ENCODE results near the gene PHF2. TPM values are rescaled to one million over a fixed set of nuclear protein-coding genes. Genes with fewer than 3 reads are reported as not detected.

The PHF2 gene
- polyA plus RNA-seq, 3 donors, result 0.40 to 16.0 (median 0.97) TPM

DNA sequence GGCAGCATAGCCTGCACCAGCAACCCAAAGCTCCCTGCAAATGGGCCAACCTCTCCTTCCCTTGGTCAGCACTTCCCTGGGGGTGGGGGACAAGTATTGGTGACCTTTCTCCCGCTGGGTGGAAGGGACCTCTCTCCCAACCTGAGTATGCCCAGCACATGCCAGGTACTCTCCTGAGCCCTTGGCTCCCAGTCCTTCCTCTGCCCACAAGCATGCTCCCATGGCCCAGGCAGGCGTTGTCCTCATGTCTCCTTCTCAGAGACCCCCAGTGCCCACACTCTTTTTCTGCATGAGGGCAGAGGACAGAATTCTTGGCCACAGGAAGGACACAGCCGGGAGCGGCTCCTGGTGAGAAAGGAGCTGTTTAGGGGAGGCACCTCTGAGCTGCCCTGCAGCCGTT is 60.3 kb downstream of the PHF2 start:
- TF ChIP-seq, protein P1, sequence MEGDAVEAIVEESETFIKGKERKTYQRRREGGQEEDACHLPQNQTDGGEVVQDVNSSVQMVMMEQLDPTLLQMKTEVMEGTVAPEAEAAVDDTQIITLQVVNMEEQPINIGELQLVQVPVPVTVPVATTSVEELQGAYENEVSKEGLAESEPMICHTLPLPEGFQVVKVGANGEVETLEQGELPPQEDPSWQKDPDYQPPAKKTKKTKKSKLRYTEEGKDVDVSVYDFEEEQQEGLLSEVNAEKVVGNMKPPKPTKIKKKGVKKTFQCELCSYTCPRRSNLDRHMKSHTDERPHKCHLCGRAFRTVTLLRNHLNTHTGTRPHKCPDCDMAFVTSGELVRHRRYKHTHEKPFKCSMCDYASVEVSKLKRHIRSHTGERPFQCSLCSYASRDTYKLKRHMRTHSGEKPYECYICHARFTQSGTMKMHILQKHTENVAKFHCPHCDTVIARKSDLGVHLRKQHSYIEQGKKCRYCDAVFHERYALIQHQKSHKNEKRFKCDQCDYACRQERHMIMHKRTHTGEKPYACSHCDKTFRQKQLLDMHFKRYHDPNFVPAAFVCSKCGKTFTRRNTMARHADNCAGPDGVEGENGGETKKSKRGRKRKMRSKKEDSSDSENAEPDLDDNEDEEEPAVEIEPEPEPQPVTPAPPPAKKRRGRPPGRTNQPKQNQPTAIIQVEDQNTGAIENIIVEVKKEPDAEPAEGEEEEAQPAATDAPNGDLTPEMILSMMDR (IDR thresholded peaks at IDR 0.05), result no peak
- Histone ChIP-seq H3K27me3 (ENCODE audit: control insufficient read depth in 2 of 2, insufficient read depth in 2 of 2, low read length in 2 of 2) (no peaks in the 10 kb centered on the region), H3K4me3 (replicated peaks in 1 of 3; ENCODE audit: low read depth in 2 of 3, low read length in 3 of 3) (no peak overlapping the region), H3K9me3 (replicated peaks in 1 of 2; ENCODE audit: control insufficient read depth in 1 of 2, insufficient read depth in 1 of 2, low read length in 2 of 2) (peaks cover 12 to 18% of the 10 kb centered on the region in 2 donors), H3K9ac (ENCODE audit: insufficient read depth, low read length, poor library complexity, severe bottlenecking) (no peak overlapping the region), H4K20me1 (ENCODE audit: insufficient read depth, low read length) (no peaks in the 10 kb centered on the region), H2AFZ (ENCODE audit: insufficient read depth, low read depth, low read length, poor library complexity, severe bottlenecking) (no peak overlapping the region), H3K79me2 (ENCODE audit: insufficient read depth, low read length) (no peaks in the 10 kb centered on the region), H3K4me1 (ENCODE audit: control insufficient read depth in 1 of 2, insufficient read depth in 2 of 2, low read length in 2 of 2) (no peaks in the 10 kb centered on the region), H3K36me3 (replicated peaks in 1 of 2; ENCODE audit: control insufficient read depth in 1 of 2, insufficient read depth in 2 of 2, low read length in 2 of 2) (peaks cover 66 to 100% of the 10 kb centered on the region in 2 donors), H3K27ac (ENCODE audit: low read depth in 1 of 2, low read length in 2 of 2) (no peak overlapping the region), H3K4me2 (replicated peaks; ENCODE audit: extremely low read depth, low read length, poor library complexity, severe bottlenecking) (no peak overlapping the region)
- no peak overlapping the region for H3K4me3 Mint-ChIP-seq
- H3K27ac Mint-ChIP-seq, result no peak overlapping the region
- intact Hi-C loops (cut with micrococcal nuclease), result no loop called here
- H3K36me3 Mint-ChIP-seq, result peaks cover 76 to 84% of the 10 kb centered on the region in 2 donors
- H3K4me1 Mint-ChIP-seq, result no peaks in the 10 kb centered on the region
- no peaks in the 10 kb centered on the region for H3K27me3 Mint-ChIP-seq (ENCODE audit: low read depth in 3 of 3)
- DNase-seq, result no peak
- peaks cover 13 to 21% (median 20%) of the 10 kb centered on the region in 7 donors for H3K9me3 Mint-ChIP-seq
- 100% methylated on average over 1 of the region's 5 CpGs for WGBS (ENCODE audit: insufficient coverage)

DNA sequence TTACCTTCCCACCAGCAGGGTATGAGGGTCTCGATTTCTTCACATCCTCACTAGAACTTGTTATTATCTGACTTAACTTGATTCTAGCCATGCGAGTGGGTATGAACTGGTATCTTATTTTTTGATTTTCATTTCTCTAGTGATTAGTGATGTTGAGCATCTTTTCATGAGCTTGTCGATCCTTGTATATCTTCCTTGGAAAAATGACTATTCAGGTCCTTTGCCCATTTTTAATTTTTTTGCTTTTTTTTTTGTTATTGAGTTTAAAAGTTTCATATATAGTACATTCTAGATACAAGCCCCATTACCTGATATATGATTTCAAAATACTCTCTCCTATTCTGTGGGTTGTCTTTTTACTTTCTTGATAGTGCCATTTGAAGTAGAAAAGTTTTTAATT is 61.5 kb downstream of the PHF2 start:
- H3K27ac Mint-ChIP-seq, result no peak overlapping the region
- H3K4me3 Mint-ChIP-seq, result no peak overlapping the region

More for the DNA sequence above, 61.5 kb downstream of the PHF2 start:
- TF ChIP-seq, protein P1 (IDR thresholded peaks at IDR 0.05), result no peak
- Histone ChIP-seq H3K36me3 (replicated peaks in 1 of 2; ENCODE audit: control insufficient read depth in 1 of 2, insufficient read depth in 2 of 2, low read length in 2 of 2) (peaks cover 58 to 100% of the 10 kb centered on the region in 2 donors), H3K27me3 (ENCODE audit: control insufficient read depth in 2 of 2, insufficient read depth in 2 of 2, low read length in 2 of 2) (no peaks in the 10 kb centered on the region), H2AFZ (ENCODE audit: insufficient read depth, low read depth, low read length, poor library complexity, severe bottlenecking) (no peak overlapping the region), H3K27ac (ENCODE audit: low read depth in 1 of 2, low read length in 2 of 2) (no peak overlapping the region), H3K9me3 (replicated peaks in 1 of 2; ENCODE audit: control insufficient read depth in 1 of 2, insufficient read depth in 1 of 2, low read length in 2 of 2) (peaks cover 12 to 18% of the 10 kb centered on the region in 2 donors), H3K79me2 (ENCODE audit: insufficient read depth, low read length) (no peaks in the 10 kb centered on the region), H3K4me3 (replicated peaks in 1 of 3; ENCODE audit: low read depth in 2 of 3, low read length in 3 of 3) (no peak overlapping the region), H4K20me1 (ENCODE audit: insufficient read depth, low read length) (no peaks in the 10 kb centered on the region), H3K9ac (ENCODE audit: insufficient read depth, low read length, poor library complexity, severe bottlenecking) (no peak overlapping the region), H3K4me1 (ENCODE audit: control insufficient read depth in 1 of 2, insufficient read depth in 2 of 2, low read length in 2 of 2) (no peaks in the 10 kb centered on the region), H3K4me2 (replicated peaks; ENCODE audit: extremely low read depth, low read length, poor library complexity, severe bottlenecking) (no peak overlapping the region)
- Mint-ChIP-seq H3K4me1 (no peaks in the 10 kb centered on the region), H3K27me3 (ENCODE audit: low read depth in 3 of 3) (no peaks in the 10 kb centered on the region), H3K36me3 (peaks cover 81 to 90% of the 10 kb centered on the region in 2 donors), H3K9me3 (peaks cover 13 to 21% (median 20%) of the 10 kb centered on the region in 7 donors)
- no CpG with 5 or more reads among the region's 3 CpGs for WGBS (ENCODE audit: insufficient coverage)
- intact Hi-C loops (cut with micrococcal nuclease), result no loop called here
- no peak for DNase-seq

All from CD14-positive monocyte (primary cell).